Fibroblast of pulmonary artery (primary cell): ENCODE data around the gene SBF1.

Experiments used
- DNase-seq: peaks from one replicate; pipeline ENCODE4 v3.0.0-alpha.2; 2010; ENCODE audit warnings: low read depth
- H3K4me3 ChIP-seq: replicated peaks from 2 replicates; pipeline ENCODE4 v1.5.1; 2011; ENCODE audit warnings: low read depth, mild to moderate bottlenecking, control low read depth, low read length, moderate library complexity
- CTCF ChIP-seq: IDR thresholded peaks from 2 replicates; pipeline ENCODE4 v1.5.1; 2011; ENCODE audit warnings: mild to moderate bottlenecking, control low read depth, low read length, inconsistent platforms; ENCODE audit errors: missing control alignments

The SBF1 gene

GRCh38 chr22:50470491-50470890 is 4.3 kb downstream of the SBF1 start:
- no peak overlapping the region for H3K4me3 ChIP-seq
- DNase-seq: no peak
- TF ChIP-seq CTCF: no peak

- H3K4me3 ChIP-seq: no peak overlapping the region
- peak; percentile 15 for DNase-seq
- TF ChIP-seq CTCF: no peak
These were observed 5.2 kb downstream of the SBF1 start for GRCh38 chr22:50469377-50470305.

- H3K4me3 ChIP-seq: no peak overlapping the region
- no peak for TF ChIP-seq CTCF
- no peak for DNase-seq
These were observed 6.2 kb downstream of the SBF1 start for GRCh38 chr22:50468626-50469025.

- H3K4me3 ChIP-seq: no peak overlapping the region
- DNase-seq: no peak
- no peak for TF ChIP-seq CTCF
These were observed 6.9 kb downstream of the SBF1 start for GRCh38 chr22:50467773-50468440.

GRCh38 chr22:50467341-50467740 is 7.5 kb downstream of the SBF1 start:
- DNase-seq: no peak
- no peak overlapping the region for H3K4me3 ChIP-seq
- TF ChIP-seq CTCF: no peak

- no peak for TF ChIP-seq CTCF
- DNase-seq: no peak
- H3K4me3 ChIP-seq: no peak overlapping the region
These were observed 9.5 kb downstream of the SBF1 start for GRCh38 chr22:50465066-50465930.
